Measurements from ENCODE around the gene ADRB2.

DNA sequence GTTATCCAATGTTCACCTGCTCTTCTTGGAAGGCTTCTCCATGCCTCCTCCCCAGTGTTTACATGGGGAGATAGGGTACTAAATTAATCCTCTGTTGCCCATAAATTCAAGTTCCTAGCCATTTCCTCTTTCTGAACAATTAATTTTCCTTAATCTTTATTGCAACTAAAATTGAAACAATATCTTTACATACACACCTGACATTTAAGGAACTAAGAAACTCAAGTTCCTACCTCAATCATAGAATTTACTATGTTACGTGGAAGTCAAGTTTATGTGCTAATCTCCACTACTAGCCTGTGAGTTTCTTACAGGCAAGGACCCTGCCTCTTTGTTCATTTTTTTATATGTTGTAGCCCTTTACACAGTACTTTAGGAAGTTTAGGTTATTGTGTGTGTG, 10.1 kb upstream of the ADRB2 start:
- TF ChIP-seq POLR2A (IDR thresholded peaks at IDR 0.05), result no peak
- TF ChIP-seq, protein P1, sequence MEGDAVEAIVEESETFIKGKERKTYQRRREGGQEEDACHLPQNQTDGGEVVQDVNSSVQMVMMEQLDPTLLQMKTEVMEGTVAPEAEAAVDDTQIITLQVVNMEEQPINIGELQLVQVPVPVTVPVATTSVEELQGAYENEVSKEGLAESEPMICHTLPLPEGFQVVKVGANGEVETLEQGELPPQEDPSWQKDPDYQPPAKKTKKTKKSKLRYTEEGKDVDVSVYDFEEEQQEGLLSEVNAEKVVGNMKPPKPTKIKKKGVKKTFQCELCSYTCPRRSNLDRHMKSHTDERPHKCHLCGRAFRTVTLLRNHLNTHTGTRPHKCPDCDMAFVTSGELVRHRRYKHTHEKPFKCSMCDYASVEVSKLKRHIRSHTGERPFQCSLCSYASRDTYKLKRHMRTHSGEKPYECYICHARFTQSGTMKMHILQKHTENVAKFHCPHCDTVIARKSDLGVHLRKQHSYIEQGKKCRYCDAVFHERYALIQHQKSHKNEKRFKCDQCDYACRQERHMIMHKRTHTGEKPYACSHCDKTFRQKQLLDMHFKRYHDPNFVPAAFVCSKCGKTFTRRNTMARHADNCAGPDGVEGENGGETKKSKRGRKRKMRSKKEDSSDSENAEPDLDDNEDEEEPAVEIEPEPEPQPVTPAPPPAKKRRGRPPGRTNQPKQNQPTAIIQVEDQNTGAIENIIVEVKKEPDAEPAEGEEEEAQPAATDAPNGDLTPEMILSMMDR (IDR thresholded peaks at IDR 0.05), result no peak
